Thyroid gland (tissue), 4 donors: Measurements from ENCODE around the gene RAPGEF6. TPM values are rescaled to one million over a fixed set of nuclear protein-coding genes. Genes with fewer than 3 reads are reported as not detected.
A peak's percentile ranks its signal among the peaks of the same experiment; 100 is the strongest.
"Not testable (repeated sequence)": the region's sequence is repeated elsewhere in the genome, so short reads cannot be mapped to it uniquely, and the experiment has no call there.

Source experiments
- DNase-seq, 2 donors: peaks; one replicate each; pipeline ENCODE4 v3.0.0-alpha.2; 2019
- H3K27ac ChIP-seq, 3 donors: fragments of 200-600 bp; sonication (generic); 1 replicate in 2 of 3; 2 replicates in 1 of 3; pipeline ENCODE4 v1.5.1; 2016 to 2019; ENCODE audit warnings: mild to moderate bottlenecking in 1 of 3, moderate library complexity in 1 of 3
- H3K27me3 ChIP-seq: fragments of 200-600 bp; sonication (generic); one replicate; pipeline ENCODE4 v1.5.1; 2019
- H3K36me3 ChIP-seq, 2 donors: fragments of 200-600 bp; sonication (generic); one replicate each; pipeline ENCODE4 v1.5.1; 2016 to 2019
- H3K4me1 ChIP-seq, 2 donors: fragments of 200-600 bp; sonication (generic); one replicate each; pipeline ENCODE4 v1.5.1; 2017 to 2019
- H3K4me3 ChIP-seq, 3 donors: fragments of 200-600 bp; sonication (generic); replicated peaks in 1 of 3; 1 replicate in 2 of 3; 2 replicates in 1 of 3; pipeline ENCODE4 v1.5.1; 2016; ENCODE audit warnings: mild to moderate bottlenecking in 1 of 3
- H3K9me3 ChIP-seq: fragments of 200-600 bp; sonication (generic); one replicate; pipeline ENCODE4 v1.5.1; 2017
- CTCF ChIP-seq, 6 experiments: fragments of 200-600 bp in 3 of 6; fragments of 450-650 bp in 3 of 6; sonication (generic) in 3 of 6; IDR thresholded peaks; one replicate each; pipeline ENCODE4 v1.5.1; 2016 to 2019; ENCODE audit warnings: antibody characterized with exemption in 6 of 6, mild to moderate bottlenecking in 2 of 6, inconsistent platforms in 1 of 6, moderate library complexity in 1 of 6
- POLR2A ChIP-seq, 2 donors: fragments of 450-650 bp; IDR thresholded peaks; one replicate each; pipeline ENCODE4 v1.6.1; 2017; ENCODE audit warnings: antibody characterized with exemption in 2 of 2, mild to moderate bottlenecking in 2 of 2, moderate library complexity in 1 of 2
- WGBS, 2 donors: methylation state at CpG; one replicate each; pipeline ENCODE4 v1.1.5; 2017; 5-methylcytosine and 5-hydroxymethylcytosine counted together
- intact Hi-C: fragments of 100-400 bp; cut with DNase I; formaldehyde crosslinking; loops from one replicate; pipeline ENCODE4 v1.15.1; 2023
- total RNA-seq, 4 donors: library from RNA; depleted of rRNA; stranded (reverse); fragments of >200 nt; gene quantifications; one replicate each; pipeline ENCODE4 v1.2.3, GENCODE V29; 2016

Gene RAPGEF6
- total RNA-seq, 4 donors from 2014 or later = 20.2 to 36.4 (median 25.2) TPM

- no peak for DNase-seq
- Histone ChIP-seq H3K27ac (no peak overlapping the region), H3K4me3 (no peak overlapping the region), H3K36me3 (no peaks in the 10 kb centered on the region), H3K4me1 (no peaks in the 10 kb centered on the region), H3K9me3 (no peaks in the 10 kb centered on the region), H3K27me3 (no peaks in the 10 kb centered on the region)
- intact Hi-C loops = no loop called here
- 69 to 77% methylated on average over 2 of the region's 2 CpGs for WGBS, 2 donors
- TF ChIP-seq CTCF (IDR thresholded peaks at IDR 0.05) = no peak
- TF ChIP-seq POLR2A (IDR thresholded peaks at IDR 0.05) = no peak
Observed at GRCh38 chr5:131406076-131406475, 229.0 kb downstream of the RAPGEF6 start.

- H3K9me3 ChIP-seq = no peaks in the 10 kb centered on the region
- no peak overlapping the region for H3K4me3 ChIP-seq
- H3K27me3 ChIP-seq = no peaks in the 10 kb centered on the region
- TF ChIP-seq POLR2A (IDR thresholded peaks at IDR 0.05) (no peak), CTCF (IDR thresholded peaks at IDR 0.05) (no peak)
- H3K4me1 ChIP-seq = no peaks in the 10 kb centered on the region
- H3K27ac ChIP-seq = no peak overlapping the region
- WGBS, 2 donors = 93 to 97% methylated on average over 2 of the region's 2 CpGs
- H3K36me3 ChIP-seq = no peaks in the 10 kb centered on the region
- intact Hi-C loops = no loop called here
- DNase-seq = no peak
Observed at GRCh38 chr5:131405674-131406073, 229.4 kb downstream of the RAPGEF6 start.

GRCh38 chr5:131400585-131400984, 234.4 kb downstream of the RAPGEF6 start:
- WGBS, 2 donors = 95 to 96% methylated on average over 3 of the region's 3 CpGs
- no peaks in the 10 kb centered on the region for H3K9me3 ChIP-seq
- no peaks in the 10 kb centered on the region for H3K4me1 ChIP-seq
- no peaks in the 10 kb centered on the region for H3K36me3 ChIP-seq
- H3K4me3 ChIP-seq = no peak overlapping the region
- no peaks in the 10 kb centered on the region for H3K27me3 ChIP-seq
- intact Hi-C loops = no loop called here
- no peak for TF ChIP-seq CTCF (IDR thresholded peaks at IDR 0.05)
- no peak for DNase-seq
- no peak overlapping the region for H3K27ac ChIP-seq

- H3K27me3 ChIP-seq, H3K4me3 ChIP-seq, H3K36me3 ChIP-seq, H3K27ac ChIP-seq, H3K9me3 ChIP-seq: not testable (repeated sequence)
- 70 to 71% methylated on average over 6 of the region's 6 CpGs for WGBS, 2 donors
- DNase-seq = peak in 1 of 2 donors; percentile 8
- intact Hi-C loops = loop anchor here (10.0 kb wide), 1 partner anchor 114 kb away; no protein-coding TSS in a partner anchor
- peaks cover 9 to 11% of the 10 kb centered on the region in 2 donors for H3K4me1 ChIP-seq
Observed at GRCh38 chr5:131399007-131399406, 236.0 kb downstream of the RAPGEF6 start.

GRCh38 chr5:131396630-131397273, 238.3 kb downstream of the RAPGEF6 start:
- Histone ChIP-seq H3K4me1 (peaks cover 25 to 27% of the 10 kb centered on the region in 2 donors), H3K27me3 (no peaks in the 10 kb centered on the region), H3K36me3 (no peaks in the 10 kb centered on the region), H3K4me3 (no peak overlapping the region), H3K27ac (no peak overlapping the region), H3K9me3 (no peaks in the 10 kb centered on the region)
- TF ChIP-seq POLR2A (IDR thresholded peaks at IDR 0.05) = no peak
- no peak for TF ChIP-seq CTCF (IDR thresholded peaks at IDR 0.05)
- WGBS, 2 donors = 84 to 98% methylated on average over 5 of the region's 5 CpGs
- intact Hi-C loops = loop anchor here (10.0 kb wide), 1 partner anchor 112 kb away; no protein-coding TSS in a partner anchor
- no peak for DNase-seq
